HCT116 (cell line): ENCODE measurements around the gene HK2. TPM values are rescaled to one million over a fixed set of nuclear protein-coding genes. Genes with fewer than 3 reads are reported as not detected.

Experiments used
- ATAC-seq: fragments of 200-7000 bp; cut with Tn5 transposase; 2 replicates; pipeline ENCODE4 v1.9.1; 2020; ENCODE audit warnings: mild to moderate bottlenecking, moderate library complexity
- BruUV-seq: library from RNA; stranded (reverse); fragments of 400-500 nt; replicated peaks from 2 replicates; lab custom pipeline; 2021; lab: Mats Ljungman, UMichigan
- CTCF ChIA-PET: fragments of 300-600 bp; sonication (Branson Sonifier 250); formaldehyde crosslinking; loops from one replicate; lab custom pipeline; 2021; ENCODE audit warnings: antibody characterized with exemption; lab: Charles Lee
- POLR2A ChIA-PET: fragments of 300-600, 350-600 bp; sonication (Branson Sonifier 250); formaldehyde crosslinking; loops from one replicate; lab custom pipeline; 2021; ENCODE audit warnings: antibody characterized with exemption; lab: Charles Lee
- RAD21 ChIA-PET, 2 experiments: fragments of 300-600 bp; sonication (Branson Sonifier 250); formaldehyde crosslinking; loops; one replicate each; lab custom pipeline; 2023; ENCODE audit warnings: low total read pairs in 2 of 2; ENCODE audit not compliant: uncharacterized antibody in 2 of 2, unreplicated experiment in 2 of 2, low non-redundant PET in 1 of 2; lab: Charles Lee
- DNase-seq: peaks from one replicate; pipeline ENCODE4 v3.0.0-alpha.2; 2010; ENCODE audit warnings: low read depth, low spot score
- H2AFZ ChIP-seq: fragments of 200-600 bp; shearing (Covaris generic), sonication (generic); 2 replicates; pipeline ENCODE4 v1.6.1; 2017; ENCODE audit warnings: low read depth, mixed run types, mixed read lengths, antibody characterized with exemption, low read length; ENCODE audit not compliant: poor library complexity, severe bottlenecking
- H3K27ac ChIP-seq: 2 replicates; pipeline ENCODE4 v1.5.1; 2012; ENCODE audit warnings: low read depth, low read length
- H3K27me3 ChIP-seq: fragments of 200-600 bp; sonication (generic); 2 replicates; pipeline ENCODE4 v1.6.1; 2016; ENCODE audit warnings: mixed run types, low read length, mixed read lengths; ENCODE audit not compliant: insufficient read depth
- H3K36me3 ChIP-seq, 2 experiments: fragments of 200-500 bp in 1 of 2; fragments of 200-600 bp in 1 of 2; sonication (Bioruptor generic) in 1 of 2; sonication (generic) in 1 of 2; 2 replicates each; pipeline versions ENCODE4 v1.5.1 to v1.6.1; 2014 to 2016; ENCODE audit warnings: low read length in 2 of 2, inconsistent platforms in 1 of 2, mixed read lengths in 1 of 2, mixed run types in 1 of 2; ENCODE audit not compliant: insufficient read depth in 2 of 2, control insufficient read depth in 1 of 2
- H3K4me1 ChIP-seq, 2 experiments: fragments of 200-600 bp in 1 of 2; sonication (generic) in 1 of 2; 2 replicates each; pipeline versions ENCODE4 v1.5.1 to v1.6.1; 2012 to 2017; ENCODE audit warnings: low read length in 2 of 2, inconsistent platforms in 1 of 2, mild to moderate bottlenecking in 1 of 2, mixed read lengths in 1 of 2, mixed run types in 1 of 2, moderate library complexity in 1 of 2; ENCODE audit not compliant: insufficient read depth in 2 of 2, control insufficient read depth in 1 of 2
- H3K4me2 ChIP-seq: fragments of 200-600 bp; sonication (generic); 2 replicates; pipeline ENCODE4 v1.6.1; 2017; ENCODE audit warnings: mixed run types, low read length, mixed read lengths
- H3K4me3 ChIP-seq, 2 experiments: fragments of 200-600 bp in 1 of 2; sonication (generic) in 1 of 2; replicated peaks in 1 of 2; 2 replicates each; pipeline ENCODE4 v1.5.1; 2011 to 2016; ENCODE audit warnings: low read length in 2 of 2, control low read depth in 1 of 2, low read depth in 1 of 2, mild to moderate bottlenecking in 1 of 2, mixed read lengths in 1 of 2, mixed run types in 1 of 2
- H3K79me2 ChIP-seq: fragments of 200-600 bp; sonication (generic); 2 replicates; pipeline ENCODE4 v1.6.1; 2017; ENCODE audit warnings: mild to moderate bottlenecking, mixed run types, low read length, moderate library complexity, mixed read lengths; ENCODE audit not compliant: insufficient read depth
- H3K9ac ChIP-seq: fragments of 200-600 bp; sonication (generic); 2 replicates; pipeline ENCODE4 v1.6.1; 2016; ENCODE audit warnings: low read length, mixed read lengths
- H3K9me2 ChIP-seq: fragments of 200-600 bp; sonication (generic), shearing (Covaris generic); 2 replicates; pipeline ENCODE4 v1.6.1; 2017; ENCODE audit warnings: mixed run types, mild to moderate bottlenecking, moderate library complexity; ENCODE audit not compliant: insufficient read depth
- H3K9me3 ChIP-seq, 2 experiments: fragments of 200-500 bp in 1 of 2; fragments of 200-600 bp in 1 of 2; sonication (Bioruptor generic) in 1 of 2; sonication (generic) in 1 of 2; 2 replicates each; pipeline ENCODE4 v1.6.1; 2014 to 2017; ENCODE audit warnings: low read length in 2 of 2, mixed read lengths in 2 of 2, inconsistent platforms in 1 of 2, low read depth in 1 of 2, mild to moderate bottlenecking in 1 of 2, mixed run types in 1 of 2, moderate library complexity in 1 of 2; ENCODE audit not compliant: control insufficient read depth in 1 of 2, insufficient read depth in 1 of 2
- H4K20me1 ChIP-seq: fragments of 200-600 bp; sonication (generic), shearing (Covaris generic); 2 replicates; pipeline ENCODE4 v1.6.1; 2017; ENCODE audit warnings: mixed run types, mild to moderate bottlenecking, moderate library complexity; ENCODE audit not compliant: insufficient read depth
- ATF3 ChIP-seq: IDR thresholded peaks from 2 replicates; pipeline ENCODE4 v1.6.1; 2012
- CEBPB ChIP-seq: IDR thresholded peaks from 2 replicates; pipeline ENCODE4 v1.6.1; 2012; ENCODE audit warnings: low read depth
- EGR1 ChIP-seq: IDR thresholded peaks from 2 replicates; pipeline ENCODE4 v1.6.1; 2012; ENCODE audit warnings: low read depth
- ELF1 ChIP-seq: IDR thresholded peaks from 2 replicates; pipeline ENCODE4 v1.6.1; 2012; ENCODE audit warnings: low read depth, borderline replicate concordance
- FOSL1 ChIP-seq: IDR thresholded peaks from 2 replicates; pipeline ENCODE4 v1.6.1; 2012; ENCODE audit warnings: low read depth
- MAX ChIP-seq: IDR thresholded peaks from 2 replicates; pipeline ENCODE4 v1.6.1; 2012
- POLR2A ChIP-seq: IDR thresholded peaks from 2 replicates; pipeline ENCODE4 v1.7.0; 2011; ENCODE audit warnings: borderline replicate concordance; ENCODE audit not compliant: insufficient read depth, insufficient read length; ENCODE audit errors: extremely low read depth
- POLR2AphosphoS5 ChIP-seq: IDR thresholded peaks from 2 replicates; pipeline ENCODE4 v1.6.1; 2011; ENCODE audit warnings: mild to moderate bottlenecking, low read depth, low read length, moderate library complexity
- TCF7L2 ChIP-seq: IDR thresholded peaks from 2 replicates; pipeline ENCODE4 v1.7.0; 2011; ENCODE audit warnings: borderline replicate concordance, inconsistent platforms; ENCODE audit not compliant: insufficient read depth, insufficient read length; ENCODE audit errors: extremely low read depth
- ZBTB33 ChIP-seq: IDR thresholded peaks from 2 replicates; pipeline ENCODE4 v1.6.1; 2011; ENCODE audit warnings: mild to moderate bottlenecking, low read length, moderate library complexity; ENCODE audit not compliant: insufficient replicate concordance; ENCODE audit errors: extremely low read depth
- ZNF274 ChIP-seq: fragments of 200-500 bp; sonication (Bioruptor generic); IDR thresholded peaks from 2 replicates; pipeline ENCODE4 v1.6.1; 2014; ENCODE audit warnings: mild to moderate bottlenecking, low read depth, low read length, inconsistent platforms
- intact Hi-C: fragments of 100-400 bp; cut with micrococcal nuclease; formaldehyde crosslinking; loops from 2 replicates; pipeline ENCODE4 v1.10.0; 2022
- total RNA-seq: library from RNA; stranded (reverse); gene quantifications from one replicate; pipeline ENCODE4 v1.2.1, GENCODE V29; 2021; ENCODE audit not compliant: unreplicated experiment

Gene HK2
- total RNA-seq, 1 experiment from 2014 or later, result 42.5 TPM

- intact Hi-C loops, result loop anchor here (1.0 kb wide), 1 partner anchor 31 kb away; no protein-coding TSS in a partner anchor
- Histone ChIP-seq H4K20me1 (0 out of 2 replicates have a peak, but pooled peaks cover 3% of the 10 kb centered on the region), H3K4me3 (peak overlapping the region in 1 of 2 experiments; percentile 13; a peak in 2 of 4 replicates), H3K4me1 (peaks cover 62 to 71% of the 10 kb centered on the region in 2 experiments), H3K27me3 (no peaks in the 10 kb centered on the region), H3K4me2 (peak overlapping the region; percentile 62), H3K9ac (peak overlapping the region; percentile 48), H3K27ac (peak overlapping the region; percentile 74), H3K79me2 (peaks cover 59% of the 10 kb centered on the region), H3K36me3 (peaks cover 0 to 17% of the 10 kb centered on the region in 2 experiments; a peak in 2 of 4 replicates), H2AFZ (no peak overlapping the region), H3K9me2 (no peaks in the 10 kb centered on the region), H3K9me3 (no peaks in the 10 kb centered on the region)
- POLR2A ChIA-PET, result no interaction called here
- ATAC-seq (peak; percentile 56), DNase-seq (peak; percentile 39)
- CTCF ChIA-PET, result interaction anchor here (1.0 to 1.8 kb wide), 3 partner anchors 9 to 175 kb away, joined by 3 to 13 read pairs (median 6); no protein-coding TSS in a partner anchor
- no TSS peak for BruUV-seq
- peak; percentile 37; the same call in 1 of the 2 replicates for TF ChIP-seq FOSL1
- no peak for TF ChIP-seq CEBPB
- TF ChIP-seq EGR1, result no peak
- RAD21 ChIA-PET, result no interaction called here
Measured at GRCh38 chr2:74865770-74866674, 32.1 kb downstream of the HK2 start.

- ATAC-seq, result peak; percentile 45
- no TSS peak for BruUV-seq
- TF ChIP-seq TCF7L2, result no peak
- no peak for TF ChIP-seq MAX
- no peak for TF ChIP-seq ZBTB33
- no peak for TF ChIP-seq ELF1
- TF ChIP-seq POLR2A, result no peak
- no peak for TF ChIP-seq EGR1
- TF ChIP-seq ATF3, result no peak
- TF ChIP-seq POLR2AphosphoS5, result no peak
- no peak for TF ChIP-seq ZNF274
Measured at GRCh38 chr2:74867841-74868658, 34.1 kb downstream of the HK2 start.

More at GRCh38 chr2:74867841-74868658, 34.1 kb downstream of the HK2 start:
- Histone ChIP-seq H2AFZ (no peak overlapping the region), H3K4me2 (peak overlapping the region; percentile 62), H3K79me2 (peaks cover 51% of the 10 kb centered on the region), H3K9ac (peak overlapping the region; percentile 26), H3K4me1 (peaks cover 54 to 57% of the 10 kb centered on the region in 2 experiments), H4K20me1 (0 out of 2 replicates have a peak, but pooled peaks cover 3% of the 10 kb centered on the region), H3K27ac (peak overlapping the region; percentile 43; the same call in 1 of the 2 replicates), H3K36me3 (peaks cover 4 to 31% of the 10 kb centered on the region in 2 experiments; a peak in 2 of 4 replicates), H3K9me3 (no peaks in the 10 kb centered on the region), H3K9me2 (no peaks in the 10 kb centered on the region), H3K4me3 (peak overlapping the region in 1 of 2 experiments; percentile 30; a peak in 1 of 4 replicates), H3K27me3 (no peaks in the 10 kb centered on the region)
- ChIA-PET RAD21 (no interaction called here), POLR2A (no interaction called here), CTCF (no interaction called here)
- DNase-seq, result no peak
- intact Hi-C loops, result no loop called here
